ENCODE data around the gene MB. TPM values are rescaled to one million over a fixed set of nuclear protein-coding genes. Genes with fewer than 3 reads are reported as not detected.

The MB gene
- total RNA-seq, 1 donor from 2014 or later: 6.2 TPM

DNA sequence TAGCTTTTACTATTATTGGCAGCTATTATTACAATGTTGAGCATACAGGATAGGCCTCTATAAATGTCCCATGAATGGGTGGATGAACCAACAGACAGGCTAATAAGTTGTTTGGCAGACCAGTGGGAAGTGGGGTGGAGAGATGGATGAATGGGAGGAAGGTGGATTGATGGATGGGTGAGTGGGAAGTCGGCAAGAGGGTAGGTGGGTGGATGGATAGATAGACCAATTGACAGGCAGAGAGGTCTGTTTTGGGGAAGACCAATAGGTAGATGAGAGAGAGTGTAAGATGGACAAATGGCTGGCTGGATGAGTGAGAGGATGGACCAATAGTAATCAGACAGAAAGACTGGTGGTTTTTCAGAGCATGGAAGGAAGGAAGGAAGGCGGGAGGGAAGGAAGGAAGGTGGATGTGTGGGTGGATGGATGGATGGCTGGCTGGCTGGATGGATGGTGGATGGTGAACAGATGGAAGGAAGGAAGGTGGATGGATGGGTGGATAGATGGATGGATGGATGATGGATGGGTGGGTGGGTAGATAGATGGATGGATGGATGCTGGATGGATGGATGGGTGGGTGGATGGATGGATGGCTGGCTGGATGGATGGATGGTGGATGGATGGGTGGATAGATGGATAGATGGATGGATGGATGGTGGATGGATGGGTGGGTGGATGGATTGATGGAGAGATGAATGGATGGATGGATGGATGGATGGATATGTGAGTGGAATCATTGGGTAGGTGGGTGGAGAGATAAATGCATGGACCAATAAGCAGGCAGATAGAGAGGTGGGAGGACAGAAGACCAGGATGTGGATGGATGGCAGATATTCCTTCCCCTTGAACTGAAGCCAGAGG is 39.1 kb downstream of the MB start:
- DNase-seq (ENCODE audit: low read depth): no peak

DNA sequence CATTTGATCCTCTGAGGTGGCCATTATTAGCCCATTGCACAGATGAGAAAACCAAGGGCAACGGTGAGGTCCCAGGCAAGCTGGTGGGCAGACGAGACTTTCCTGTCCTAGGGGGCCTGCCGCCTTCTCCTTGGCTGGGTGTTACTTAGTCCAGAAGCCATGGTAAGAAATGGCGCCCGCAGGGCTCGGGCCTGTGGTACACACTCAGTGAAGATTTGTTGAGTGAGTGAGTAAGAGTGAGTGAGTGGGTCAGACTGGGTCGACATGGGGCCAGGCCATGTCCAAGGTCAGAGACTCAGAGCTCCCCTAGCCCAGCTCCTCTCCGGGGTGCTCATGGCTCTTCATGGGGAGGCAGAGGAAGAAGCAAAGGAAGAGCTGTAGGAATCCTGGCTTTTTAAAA is 40.5 kb downstream of the MB start:
- DNase-seq (ENCODE audit: low read depth): no peak

DNA sequence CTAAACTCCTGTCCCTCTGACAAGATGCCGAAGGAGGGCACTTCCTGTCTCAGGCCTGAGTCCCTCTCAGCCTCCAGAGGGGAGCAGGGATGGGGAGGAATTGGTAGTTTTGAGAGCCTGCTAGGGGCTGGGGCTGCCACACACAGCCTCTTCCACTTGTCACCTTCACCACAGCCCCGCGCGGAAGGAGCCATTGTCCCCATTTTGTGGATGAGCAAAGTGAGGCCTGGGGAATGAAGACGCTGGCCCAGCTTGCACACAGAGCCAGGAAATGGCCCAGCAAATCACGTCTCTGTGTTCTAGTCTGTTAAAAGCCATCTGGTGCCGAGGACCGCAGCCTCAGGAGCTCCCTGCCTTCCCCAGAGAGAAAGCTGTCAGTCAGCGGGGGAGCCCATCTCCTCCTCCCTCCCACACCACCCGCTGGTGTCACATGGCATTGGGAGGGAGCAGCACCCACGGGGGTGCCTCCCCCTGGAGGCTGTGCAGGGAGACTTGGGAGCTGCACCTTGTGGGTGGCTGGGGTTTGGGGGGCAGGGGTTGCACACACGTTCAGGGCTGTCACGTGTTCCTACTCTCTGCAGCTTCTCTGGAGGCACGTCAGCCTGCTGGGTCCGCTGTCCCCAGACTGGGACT is 41.9 kb downstream of the MB start:
- DNase-seq (ENCODE audit: low read depth): no peak

DNA sequence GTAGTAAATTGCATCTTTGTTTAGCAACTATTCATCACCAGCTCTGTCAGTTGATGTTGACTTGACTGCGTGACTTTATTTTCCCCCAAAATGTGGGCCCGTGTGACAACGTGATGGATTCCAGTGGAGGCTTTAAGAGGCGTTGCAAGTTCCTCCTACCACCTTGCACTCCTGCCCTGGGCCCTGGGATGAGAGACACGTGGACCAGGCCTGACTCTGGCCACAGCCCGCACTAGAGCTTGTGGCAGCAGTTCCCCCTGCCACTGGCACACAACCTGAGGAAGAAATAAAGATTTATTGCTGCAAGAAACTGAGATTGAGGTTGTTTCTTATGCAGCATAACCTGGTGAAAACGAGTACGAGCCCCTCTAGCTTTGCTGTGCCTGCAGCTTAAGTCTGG is 44.6 kb downstream of the MB start:
- no peak for DNase-seq (ENCODE audit: low read depth)

DNA sequence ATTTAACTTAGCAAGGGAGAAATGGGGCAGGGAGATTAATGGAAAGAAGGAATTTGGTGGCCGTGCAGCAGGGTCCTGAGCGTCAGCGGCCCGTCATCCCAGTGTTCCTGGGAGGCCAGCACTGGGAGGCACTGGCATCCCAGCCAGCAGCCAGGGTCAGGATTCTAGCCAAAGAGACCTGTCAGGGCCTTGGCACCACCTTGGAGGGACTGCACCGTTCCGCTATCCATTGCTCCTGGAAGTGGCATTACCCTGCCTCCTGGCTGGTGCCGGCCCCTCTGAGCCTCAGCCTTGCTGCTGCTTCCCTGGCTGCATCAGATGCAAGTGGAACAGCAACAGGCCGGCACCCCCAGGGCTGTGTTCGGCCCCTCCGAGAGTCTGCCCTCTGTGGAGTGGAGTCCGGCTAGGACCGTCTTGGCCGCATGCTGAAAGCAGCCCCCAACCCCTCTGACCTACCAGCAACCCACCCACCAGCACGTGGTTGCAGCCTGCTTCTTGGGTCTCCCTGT is 46.4 kb downstream of the MB start:
- no peak for DNase-seq (ENCODE audit: low read depth)

DNA sequence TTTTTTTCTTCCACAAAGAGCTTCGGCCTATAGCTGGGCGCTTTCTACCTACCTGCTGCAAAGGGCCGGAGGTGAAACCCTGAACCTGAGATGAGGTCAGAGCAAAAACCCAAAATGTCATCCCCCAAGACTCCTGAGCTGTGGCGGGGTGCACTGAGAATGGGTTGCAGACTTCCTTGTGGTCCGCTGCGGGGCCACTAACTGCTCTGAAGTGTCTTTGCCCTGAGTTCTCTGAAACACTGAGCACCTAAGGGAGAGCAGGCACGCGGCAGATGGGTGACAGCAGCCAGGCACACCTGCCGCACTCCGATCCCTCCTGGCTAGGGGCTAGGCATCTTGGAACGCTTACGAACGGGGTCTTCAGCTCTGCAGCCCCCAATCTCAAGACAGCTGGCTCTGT is 47.2 kb downstream of the MB start:
- DNase-seq (ENCODE audit: low read depth): no peak

DNA sequence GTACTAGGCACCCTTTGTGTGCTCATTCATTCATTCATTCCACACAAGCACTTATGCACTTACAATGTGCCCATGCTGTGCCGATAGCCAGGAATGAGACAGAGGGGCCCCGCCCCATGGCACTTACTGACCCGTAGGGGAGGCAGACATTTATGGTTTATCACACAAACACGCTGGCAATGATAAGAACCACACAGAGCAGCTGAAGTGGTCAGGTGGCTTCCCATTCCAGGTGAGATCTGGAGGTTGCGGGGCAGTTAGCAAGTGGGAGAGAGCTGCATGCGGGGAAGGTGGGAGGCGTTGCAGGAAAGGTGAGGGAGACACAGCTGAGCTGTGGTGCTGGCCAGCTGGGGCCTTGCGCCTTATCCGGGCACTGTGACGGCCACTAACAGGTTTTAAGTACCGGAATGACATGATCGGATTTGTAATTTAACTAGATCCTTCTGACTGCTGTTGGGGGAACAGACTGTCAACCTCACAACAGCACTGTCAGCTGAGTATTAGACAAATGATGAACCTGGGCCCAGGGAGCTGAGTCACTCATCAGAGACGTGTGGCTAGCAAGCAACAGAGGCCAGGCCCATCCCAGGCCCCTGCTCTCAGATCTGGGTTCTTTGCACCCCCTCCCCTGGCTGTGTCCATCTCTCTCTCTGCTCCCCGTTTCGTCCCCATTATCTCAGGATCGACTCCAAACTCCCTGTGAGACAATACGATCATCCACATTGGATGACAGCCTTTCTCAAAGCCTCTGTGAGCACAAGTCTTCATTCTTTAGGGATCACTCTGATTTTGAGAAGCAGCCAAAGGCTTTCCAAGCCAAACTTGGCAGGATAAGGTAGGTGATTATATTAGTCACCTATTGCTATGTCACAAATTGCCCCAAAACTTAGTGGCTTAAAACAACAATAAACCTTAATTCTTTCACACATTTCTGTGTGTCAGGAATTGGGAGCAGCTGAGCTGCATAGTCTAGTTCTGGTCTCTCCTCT is 48.1 kb downstream of the MB start:
- DNase-seq (ENCODE audit: low read depth): peak; percentile 41

DNA sequence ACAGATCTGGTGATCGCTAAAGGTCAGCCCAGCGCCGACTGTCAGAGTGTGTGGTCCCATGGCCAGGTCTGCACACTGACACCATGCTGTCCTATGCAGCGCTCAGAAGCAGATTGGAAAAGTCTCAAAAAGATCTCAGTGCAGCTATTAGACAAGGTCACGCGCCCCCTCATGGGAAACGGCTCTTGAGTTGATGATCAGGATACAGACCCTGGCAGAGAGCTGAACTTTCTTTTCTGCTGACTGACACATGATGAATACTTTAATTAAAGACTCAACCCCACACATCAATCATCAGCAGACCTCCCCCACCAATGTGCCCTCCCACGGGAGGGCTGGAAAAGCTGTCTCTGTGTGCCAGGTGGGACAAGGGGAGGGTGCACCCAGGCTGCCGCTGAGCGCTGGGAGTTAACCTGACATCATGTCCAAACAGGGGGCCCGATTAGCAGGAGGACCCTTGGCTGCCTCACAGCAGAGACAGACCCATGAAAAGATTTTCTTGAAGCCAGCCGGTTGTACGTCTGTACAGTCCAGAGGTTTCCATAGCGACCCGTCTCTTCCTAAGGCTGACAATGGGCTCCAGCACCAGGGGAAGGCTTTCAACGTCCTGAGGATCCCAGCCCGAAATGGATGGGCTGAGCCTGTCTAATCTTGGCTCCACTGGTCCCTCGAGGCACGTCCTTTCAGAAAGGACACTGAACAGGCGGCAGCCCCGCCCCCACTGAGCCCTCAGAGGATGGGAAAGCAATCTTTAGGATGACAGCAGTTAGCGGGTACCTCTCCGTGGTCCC is 49.6 kb downstream of the MB start:
- DNase-seq (ENCODE audit: low read depth): no peak

DNA sequence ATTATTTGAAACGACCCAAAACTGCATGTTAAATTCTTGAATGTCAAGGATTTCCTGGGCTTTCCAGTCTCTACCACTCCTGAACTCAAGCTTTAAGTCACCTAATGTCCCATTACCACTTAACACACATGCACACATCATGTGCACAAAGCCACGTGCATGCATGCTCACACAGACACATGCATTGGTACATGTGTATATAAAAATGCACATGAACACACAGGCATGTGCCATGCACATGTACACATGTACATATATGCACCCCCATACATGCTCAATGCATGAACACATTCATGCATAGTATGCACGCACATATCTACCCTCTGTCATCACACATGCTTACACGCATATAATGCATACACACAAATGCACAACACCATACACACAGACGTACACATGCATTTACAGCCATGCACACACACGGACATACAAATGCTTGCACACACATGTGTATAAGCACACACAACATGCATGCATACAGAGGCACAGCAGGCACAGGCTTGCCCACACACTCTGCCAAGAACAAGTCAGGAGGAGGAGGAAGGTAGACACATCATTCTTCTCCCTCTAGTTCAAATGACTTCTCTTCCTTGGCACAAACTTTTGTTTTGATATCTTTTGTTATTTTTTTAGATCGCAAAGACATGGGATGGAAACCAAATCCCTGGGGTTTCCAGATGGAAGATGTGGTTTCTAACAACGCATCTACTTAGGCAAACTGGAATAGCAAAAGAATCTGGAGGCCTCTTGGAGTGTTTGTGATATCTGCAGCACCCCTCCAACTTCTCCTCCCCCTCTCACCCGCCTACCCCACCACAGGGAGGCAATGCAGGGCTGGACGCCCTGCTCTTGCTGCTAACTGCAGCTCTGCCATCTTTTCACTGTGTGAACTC is 51.9 kb downstream of the MB start:
- DNase-seq (ENCODE audit: low read depth): peak; percentile 40

DNA sequence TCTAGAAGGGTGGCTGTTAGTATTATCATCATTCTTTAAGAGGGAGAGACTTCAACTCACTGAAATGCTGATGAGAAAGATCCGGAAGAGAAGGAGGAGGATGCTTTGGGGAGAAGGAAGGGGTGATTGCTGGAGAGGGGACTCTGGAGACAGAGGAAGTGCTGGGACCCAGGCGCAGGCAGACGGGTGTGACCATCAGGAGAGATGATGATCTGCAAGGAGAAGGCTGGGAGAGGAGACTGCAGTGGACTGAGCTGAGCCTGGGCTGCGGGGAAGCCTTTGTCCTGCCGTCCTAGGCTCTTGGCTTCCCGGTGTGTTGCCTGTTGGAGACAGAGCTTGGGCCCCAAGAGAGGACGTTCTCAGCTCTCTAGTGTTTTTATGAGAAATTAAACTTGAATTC is 53.9 kb downstream of the MB start:
- DNase-seq (ENCODE audit: low read depth): no peak

DNA sequence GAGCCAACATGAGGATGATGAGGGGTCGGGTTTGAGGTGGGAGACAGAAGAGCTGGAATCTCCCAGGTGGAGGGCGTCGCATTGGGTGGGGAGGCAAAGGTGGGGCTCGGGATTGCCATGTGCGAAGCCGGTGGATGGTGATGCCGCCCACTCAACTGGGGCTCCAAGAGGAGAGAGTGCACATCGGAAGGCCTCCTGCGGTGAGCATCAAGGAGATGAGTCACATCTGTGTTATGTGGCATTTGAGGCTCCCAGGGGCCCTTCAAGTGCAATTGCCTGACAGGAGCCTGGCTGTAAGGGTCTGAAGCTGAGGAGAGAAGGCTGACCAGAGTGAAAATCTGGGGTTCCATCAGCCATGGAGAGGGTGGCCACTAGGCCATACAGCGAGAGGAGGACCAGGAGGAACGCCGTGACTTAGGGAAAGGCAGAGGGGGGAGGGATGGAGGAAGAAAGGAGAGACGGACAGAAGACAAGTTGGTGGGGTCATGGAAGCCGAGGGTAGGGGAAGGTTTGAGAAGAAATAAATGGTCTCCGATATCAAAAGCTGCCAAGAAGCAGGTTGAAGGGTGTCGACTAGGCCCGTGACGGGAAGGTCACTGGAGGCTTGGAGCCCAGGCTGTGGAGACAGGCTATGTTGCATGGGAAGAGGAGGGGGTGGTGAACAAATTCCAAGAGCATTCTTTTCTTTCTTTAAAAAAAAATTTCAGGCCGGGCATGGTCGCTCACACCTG is 55.2 kb downstream of the MB start:
- no peak for DNase-seq (ENCODE audit: low read depth)

DNA sequence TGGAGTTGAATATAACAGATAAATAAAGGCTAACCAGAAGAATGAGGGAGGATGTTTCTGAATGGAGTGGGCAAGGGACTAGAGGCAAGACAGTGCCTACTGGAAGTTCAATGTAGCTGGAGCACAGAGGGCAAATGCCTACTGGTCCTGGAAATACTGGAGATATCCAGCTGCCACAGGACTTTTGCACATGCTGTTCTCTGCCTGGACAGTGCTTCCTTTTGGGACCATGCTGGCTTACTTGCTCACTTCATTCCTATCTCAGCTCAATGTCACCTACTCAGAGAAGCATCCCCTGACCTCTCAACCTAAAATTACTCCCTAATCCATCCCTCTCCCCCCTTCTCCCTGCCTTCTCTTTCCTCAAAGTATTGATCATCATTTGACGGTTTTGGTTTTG is 56.3 kb downstream of the MB start:
- DNase-seq (ENCODE audit: low read depth): no peak

DNA sequence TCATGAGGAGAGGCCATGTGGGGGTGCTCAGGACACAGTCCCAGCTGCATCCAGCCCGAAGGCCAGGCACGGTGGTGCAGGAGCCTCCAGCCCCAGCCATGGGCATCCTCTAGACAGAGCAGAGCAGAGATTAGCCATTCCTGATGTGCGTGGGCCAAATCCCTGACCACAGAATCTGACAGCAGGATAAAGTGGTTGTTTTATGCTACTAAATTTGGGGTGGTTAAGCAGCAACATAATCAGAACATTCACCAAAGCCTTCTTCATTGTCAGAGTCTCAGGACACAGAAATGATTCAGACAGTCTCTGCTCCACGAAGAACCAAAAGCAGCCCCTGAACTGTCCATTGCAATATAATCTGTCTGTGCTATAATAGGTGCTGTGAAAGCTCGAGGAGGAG is 56.8 kb downstream of the MB start:
- DNase-seq (ENCODE audit: low read depth): no peak

DNA sequence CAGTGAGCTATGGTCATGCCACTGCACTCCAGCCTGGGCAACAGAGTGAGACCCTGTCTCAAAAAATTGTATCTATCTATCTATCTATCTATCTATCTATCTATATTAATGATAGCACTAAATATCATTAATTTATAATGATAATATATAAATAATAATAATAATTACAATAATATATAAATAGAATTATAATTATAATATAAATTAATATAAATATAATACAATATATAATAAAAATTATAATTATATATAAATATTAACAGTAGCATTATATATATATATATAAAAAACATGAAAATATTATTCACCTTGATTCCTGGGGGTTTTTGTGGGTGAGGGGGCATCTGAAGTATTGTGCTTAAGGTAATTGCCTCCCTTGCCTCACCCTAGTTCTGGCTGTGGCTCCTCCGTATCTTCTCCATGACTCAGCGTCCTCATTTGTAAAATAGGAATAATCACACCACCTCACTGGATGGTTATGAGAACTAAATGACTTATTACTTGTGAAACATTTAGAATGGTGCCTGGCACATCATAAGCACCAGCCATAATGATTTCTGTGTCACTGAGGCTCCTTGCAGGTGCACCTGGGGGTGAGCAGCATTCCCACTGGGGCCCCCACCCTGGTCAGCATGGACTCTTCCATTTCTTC is 57.6 kb downstream of the MB start:
- no peak for DNase-seq (ENCODE audit: low read depth)

DNA sequence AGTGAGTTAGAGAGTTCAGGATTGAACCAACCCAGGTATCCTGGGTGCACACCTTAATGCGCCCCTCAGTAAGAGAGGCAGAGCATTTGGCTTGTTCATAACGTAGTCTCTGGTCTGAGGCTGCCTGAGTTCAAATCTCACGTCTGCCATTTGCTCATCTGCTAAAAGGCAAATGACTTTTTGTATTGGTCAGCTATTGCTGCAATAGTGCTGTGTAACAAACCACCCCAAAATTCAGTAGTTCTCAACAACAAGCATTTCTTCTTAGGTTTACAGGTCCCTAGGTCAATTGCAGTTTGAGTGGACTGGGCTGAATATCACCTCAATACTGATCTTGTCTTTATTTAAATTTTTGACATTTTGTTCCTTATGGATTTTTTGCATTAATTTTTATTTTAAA is 58.4 kb downstream of the MB start:
- DNase-seq (ENCODE audit: low read depth): no peak

DNA sequence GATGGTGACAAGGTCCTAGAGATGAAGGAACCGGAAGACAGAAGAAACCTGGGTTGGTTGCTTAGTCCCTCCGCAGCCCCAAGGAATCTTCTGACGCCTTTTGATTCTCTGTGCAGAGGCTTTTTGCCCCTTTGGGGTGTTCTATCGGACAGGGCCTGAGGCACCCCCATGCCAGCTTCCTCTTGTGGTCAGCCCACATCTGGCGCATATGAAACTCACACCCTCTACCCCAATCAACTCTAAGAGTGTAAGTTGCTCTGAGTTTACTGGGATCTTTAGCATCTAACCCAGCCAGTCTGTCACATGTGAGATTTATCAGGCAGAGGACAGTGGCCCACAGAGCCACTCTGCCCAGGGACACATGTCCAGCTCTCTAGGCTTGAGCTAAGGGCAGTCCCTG is 59.1 kb downstream of the MB start:
- DNase-seq (ENCODE audit: low read depth): no peak

All from myocyte (in vitro differentiated cells).